ENCODE measurements around the gene COPG1. TPM values are rescaled to one million over a fixed set of nuclear protein-coding genes. Genes with fewer than 3 reads are reported as not detected.
A peak's percentile ranks its signal among the peaks of the same experiment; 100 is the strongest.

The COPG1 gene
- polyA plus RNA-seq, 1 donor = 144 TPM

- peaks cover 34% of the 10 kb centered on the region for H3K36me3 ChIP-seq (ENCODE audit: control insufficient read depth, insufficient read depth, low read length)
- no peak for DNase-seq
- H3K27ac ChIP-seq (ENCODE audit: low read length) = no peak overlapping the region
- no peaks in the 10 kb centered on the region for H3K9me3 ChIP-seq (ENCODE audit: control insufficient read depth, low read depth, low read length)
- H3K4me3 ChIP-seq (ENCODE audit: low read length) = no peak overlapping the region
- no CpG with 5 or more reads among the region's 3 CpGs for whole genome bisulfite sequencing (ENCODE audit: insufficient coverage, low lambda C conversion rate)
- peaks cover 2% of the 10 kb centered on the region for H3K4me1 ChIP-seq (ENCODE audit: control insufficient read depth, insufficient read depth, low read length)
- H3K27me3 ChIP-seq (ENCODE audit: control insufficient read depth, insufficient read depth, low read length) = no peaks in the 10 kb centered on the region
Measured at GRCh38 chr3:129304146-129304961, 54.9 kb downstream of the COPG1 start.

GRCh38 chr3:129304962-129305222 is 55.5 kb downstream of the COPG1 start:
- no CpG with 5 or more reads among the region's 1 CpG for WGBS (ENCODE audit: insufficient coverage, low lambda C conversion rate)
- H3K36me3 ChIP-seq (ENCODE audit: control insufficient read depth, insufficient read depth, low read length) = peaks cover 32% of the 10 kb centered on the region
- H3K27me3 ChIP-seq (ENCODE audit: control insufficient read depth, insufficient read depth, low read length) = no peaks in the 10 kb centered on the region
- H3K4me3 ChIP-seq (ENCODE audit: low read length) = no peak overlapping the region
- peak overlapping the region; percentile 25 for H3K27ac ChIP-seq (ENCODE audit: low read length)
- no peaks in the 10 kb centered on the region for H3K9me3 ChIP-seq (ENCODE audit: control insufficient read depth, low read depth, low read length)
- H3K4me1 ChIP-seq (ENCODE audit: control insufficient read depth, insufficient read depth, low read length) = peaks cover 6% of the 10 kb centered on the region
- no peak for DNase-seq

GRCh38 chr3:129305592-129306091 is 56.2 kb downstream of the COPG1 start:
- H3K36me3 ChIP-seq (ENCODE audit: control insufficient read depth, insufficient read depth, low read length) = peaks cover 30% of the 10 kb centered on the region
- H3K27ac ChIP-seq (ENCODE audit: low read length) = peak overlapping the region; percentile 25
- H3K9me3 ChIP-seq (ENCODE audit: control insufficient read depth, low read depth, low read length) = no peaks in the 10 kb centered on the region
- DNase-seq = peak; percentile 75 to 81
- no CpG with 5 or more reads among the region's 26 CpGs for whole genome bisulfite sequencing (ENCODE audit: insufficient coverage, low lambda C conversion rate)
- no peaks in the 10 kb centered on the region for H3K27me3 ChIP-seq (ENCODE audit: control insufficient read depth, insufficient read depth, low read length)
- peak overlapping the region; percentile 19 for H3K4me3 ChIP-seq (ENCODE audit: low read length)
- H3K4me1 ChIP-seq (ENCODE audit: control insufficient read depth, insufficient read depth, low read length) = peaks cover 11% of the 10 kb centered on the region

- no CpG with 5 or more reads among the region's 3 CpGs for WGBS (ENCODE audit: insufficient coverage, low lambda C conversion rate)
- no peak overlapping the region for H3K4me3 ChIP-seq (ENCODE audit: low read length)
- no peak for DNase-seq
- no peaks in the 10 kb centered on the region for H3K27me3 ChIP-seq (ENCODE audit: control insufficient read depth, insufficient read depth, low read length)
- H3K4me1 ChIP-seq (ENCODE audit: control insufficient read depth, insufficient read depth, low read length) = peaks cover 17% of the 10 kb centered on the region
- no peak overlapping the region for H3K27ac ChIP-seq (ENCODE audit: low read length)
- H3K36me3 ChIP-seq (ENCODE audit: control insufficient read depth, insufficient read depth, low read length) = peaks cover 12% of the 10 kb centered on the region
- H3K9me3 ChIP-seq (ENCODE audit: control insufficient read depth, low read depth, low read length) = no peaks in the 10 kb centered on the region
Measured at GRCh38 chr3:129308636-129309035, 59.2 kb downstream of the COPG1 start.

- Histone ChIP-seq H3K27me3 (ENCODE audit: control insufficient read depth, insufficient read depth, low read length) (no peaks in the 10 kb centered on the region), H3K27ac (ENCODE audit: low read length) (peak overlapping the region; percentile 88), H3K9me3 (ENCODE audit: control insufficient read depth, low read depth, low read length) (no peaks in the 10 kb centered on the region), H3K36me3 (ENCODE audit: control insufficient read depth, insufficient read depth, low read length) (no peaks in the 10 kb centered on the region), H3K4me3 (ENCODE audit: low read length) (no peak overlapping the region), H3K4me1 (ENCODE audit: control insufficient read depth, insufficient read depth, low read length) (peaks cover 24% of the 10 kb centered on the region)
- no CpG with 5 or more reads among the region's 7 CpGs for WGBS (ENCODE audit: insufficient coverage, low lambda C conversion rate)
- DNase-seq = peak; percentile 83 to 92
Measured at GRCh38 chr3:129310111-129311011, 61.0 kb downstream of the COPG1 start.

- WGBS (ENCODE audit: insufficient coverage, low lambda C conversion rate) = no CpG with 5 or more reads among the region's 3 CpGs
Measured at GRCh38 chr3:129311054-129311902, 61.9 kb downstream of the COPG1 start.

GRCh38 chr3:129312021-129312639 is 62.7 kb downstream of the COPG1 start:
- Histone ChIP-seq H3K9me3 (ENCODE audit: control insufficient read depth, low read depth, low read length) (no peaks in the 10 kb centered on the region), H3K27me3 (ENCODE audit: control insufficient read depth, insufficient read depth, low read length) (no peaks in the 10 kb centered on the region), H3K4me3 (ENCODE audit: low read length) (no peak overlapping the region), H3K4me1 (ENCODE audit: control insufficient read depth, insufficient read depth, low read length) (peaks cover 26% of the 10 kb centered on the region), H3K36me3 (ENCODE audit: control insufficient read depth, insufficient read depth, low read length) (no peaks in the 10 kb centered on the region), H3K27ac (ENCODE audit: low read length) (no peak overlapping the region)
- no peak for DNase-seq
- 86% methylated on average over 1 of the region's 2 CpGs for WGBS (ENCODE audit: insufficient coverage, low lambda C conversion rate)

More at GRCh38 chr3:129311054-129311902, 61.9 kb downstream of the COPG1 start:
- Histone ChIP-seq H3K36me3 (ENCODE audit: control insufficient read depth, insufficient read depth, low read length) (no peaks in the 10 kb centered on the region), H3K27ac (ENCODE audit: low read length) (peak overlapping the region; percentile 88), H3K9me3 (ENCODE audit: control insufficient read depth, low read depth, low read length) (no peaks in the 10 kb centered on the region), H3K4me1 (ENCODE audit: control insufficient read depth, insufficient read depth, low read length) (peaks cover 24% of the 10 kb centered on the region), H3K27me3 (ENCODE audit: control insufficient read depth, insufficient read depth, low read length) (no peaks in the 10 kb centered on the region), H3K4me3 (ENCODE audit: low read length) (no peak overlapping the region)
- DNase-seq = no peak

- Histone ChIP-seq H3K9me3 (ENCODE audit: control insufficient read depth, low read depth, low read length) (no peaks in the 10 kb centered on the region), H3K27me3 (ENCODE audit: control insufficient read depth, insufficient read depth, low read length) (no peaks in the 10 kb centered on the region), H3K36me3 (ENCODE audit: control insufficient read depth, insufficient read depth, low read length) (no peaks in the 10 kb centered on the region), H3K4me3 (ENCODE audit: low read length) (no peak overlapping the region), H3K4me1 (ENCODE audit: control insufficient read depth, insufficient read depth, low read length) (peaks cover 32% of the 10 kb centered on the region), H3K27ac (ENCODE audit: low read length) (no peak overlapping the region)
- no peak for DNase-seq
Measured at GRCh38 chr3:129312671-129313414, 63.4 kb downstream of the COPG1 start.

- Histone ChIP-seq H3K27me3 (ENCODE audit: control insufficient read depth, insufficient read depth, low read length) (no peaks in the 10 kb centered on the region), H3K4me1 (ENCODE audit: control insufficient read depth, insufficient read depth, low read length) (peaks cover 32% of the 10 kb centered on the region), H3K4me3 (ENCODE audit: low read length) (no peak overlapping the region), H3K36me3 (ENCODE audit: control insufficient read depth, insufficient read depth, low read length) (no peaks in the 10 kb centered on the region), H3K27ac (ENCODE audit: low read length) (no peak overlapping the region), H3K9me3 (ENCODE audit: control insufficient read depth, low read depth, low read length) (no peaks in the 10 kb centered on the region)
- no peak for DNase-seq
Measured at GRCh38 chr3:129313415-129313664, 63.9 kb downstream of the COPG1 start.

All from large intestine (tissue), 3 donors.